T-helper 1 cell treated with Interleukin-12 subunit alpha and Interleukin-12 subunit beta and Interleukin-4 antibody, amounts not matched to agents 30 μg/mL and 1 μg/mL, for 36 hours (primary cell): ENCODE measurements around the gene SGCD.
"Not testable (repeated sequence)": the region's sequence is repeated elsewhere in the genome, so short reads cannot be mapped to it uniquely, and the experiment has no call there.

Experiments used
- H3K27ac Mint-ChIP-seq: one replicate; pipeline ENCODE4 v1.8.0; 2021; ENCODE audit warnings: mild to moderate bottlenecking, mixed read lengths
- H3K27me3 Mint-ChIP-seq: one replicate; pipeline ENCODE4 v1.8.0; 2021; ENCODE audit warnings: low read depth, mixed read lengths
- H3K36me3 Mint-ChIP-seq: one replicate; pipeline ENCODE4 v1.8.0; 2021; ENCODE audit warnings: low read depth, mixed read lengths
- H3K4me1 Mint-ChIP-seq: one replicate; pipeline ENCODE4 v1.8.0; 2021; ENCODE audit warnings: low read depth, mixed read lengths
- H3K4me3 Mint-ChIP-seq: one replicate; pipeline ENCODE4 v1.8.0; 2021; ENCODE audit warnings: mild to moderate bottlenecking, moderate library complexity, mixed read lengths
- H3K9me3 Mint-ChIP-seq: one replicate; pipeline ENCODE4 v1.8.0; 2021; ENCODE audit warnings: mixed read lengths

Gene SGCD

DNA sequence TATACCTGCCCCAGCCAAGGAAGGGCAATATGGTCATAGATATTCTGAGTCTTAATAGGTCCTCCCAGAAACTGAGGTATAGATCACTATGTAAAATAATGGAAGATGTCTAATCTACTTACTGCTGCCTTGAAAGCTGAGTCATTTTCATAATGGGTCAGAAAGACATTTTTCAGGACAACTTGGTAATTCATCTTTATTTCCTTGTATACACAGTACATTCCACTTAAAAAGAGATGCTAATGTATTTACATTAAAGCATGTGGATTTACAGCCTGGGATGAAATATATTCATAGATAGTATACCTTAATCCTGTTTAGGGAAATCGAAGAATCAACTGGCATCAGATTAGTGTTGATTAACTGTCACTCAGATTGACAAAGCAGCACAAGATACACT, 304.0 kb downstream of the SGCD start:
- Mint-ChIP-seq H3K9me3 (peaks cover 5% of the 10 kb centered on the region), H3K4me1 (no peaks in the 10 kb centered on the region), H3K27me3 (no peaks in the 10 kb centered on the region), H3K4me3 (no peak overlapping the region), H3K36me3 (no peaks in the 10 kb centered on the region), H3K27ac (no peak overlapping the region)

DNA sequence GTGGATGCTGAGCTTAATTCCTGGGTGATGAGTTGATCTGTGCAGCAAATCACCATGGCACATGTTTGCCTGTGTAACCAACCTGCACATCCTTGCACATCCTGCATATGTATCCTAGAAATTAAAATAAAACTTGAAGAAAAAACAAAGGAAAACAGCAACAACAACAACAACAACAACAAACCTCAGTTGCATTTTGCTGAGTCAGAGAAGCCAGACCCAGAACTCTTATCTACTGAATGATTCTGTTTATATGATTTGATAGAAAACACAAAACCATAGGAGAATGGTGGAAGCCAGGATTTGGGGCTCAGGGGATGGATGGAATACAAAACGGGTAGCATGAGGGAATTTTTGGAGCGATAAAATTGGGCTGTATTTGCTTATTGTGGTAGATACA, 307.3 kb downstream of the SGCD start:
- peaks cover 5% of the 10 kb centered on the region for H3K27me3 Mint-ChIP-seq
- peaks cover 7% of the 10 kb centered on the region for H3K9me3 Mint-ChIP-seq
- H3K4me3 Mint-ChIP-seq: no peak overlapping the region
- H3K4me1 Mint-ChIP-seq: no peaks in the 10 kb centered on the region
- H3K27ac Mint-ChIP-seq: no peak overlapping the region
- H3K36me3 Mint-ChIP-seq: no peaks in the 10 kb centered on the region

DNA sequence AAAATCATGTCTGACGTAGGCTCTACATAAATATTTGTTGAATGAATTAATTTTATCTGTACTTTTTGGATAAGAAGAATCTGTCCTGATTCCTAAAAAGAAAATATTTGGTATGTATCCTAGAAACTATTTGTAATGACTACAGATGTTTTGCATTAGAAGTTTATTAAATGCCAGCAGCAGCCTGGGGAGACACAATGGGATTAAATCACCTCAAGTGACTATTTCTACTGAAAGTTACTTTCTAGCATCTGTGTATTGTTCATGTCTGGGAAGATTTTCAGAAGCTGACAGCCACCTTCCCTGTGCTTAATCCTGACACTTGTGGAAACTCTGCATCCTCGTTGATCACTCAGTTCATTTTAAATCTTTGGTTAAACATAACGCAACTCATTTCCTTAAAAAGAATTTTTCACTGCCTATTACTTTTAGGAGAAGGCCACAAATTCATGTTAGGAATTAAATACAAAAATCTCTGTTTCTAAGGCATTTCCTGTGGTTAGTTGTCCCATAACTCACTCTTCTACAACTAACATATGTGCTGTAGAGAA, 313.8 kb downstream of the SGCD start:
- Mint-ChIP-seq H3K36me3 (no peaks in the 10 kb centered on the region), H3K4me1 (no peaks in the 10 kb centered on the region), H3K9me3 (peaks cover 3% of the 10 kb centered on the region), H3K4me3 (no peak overlapping the region), H3K27me3 (peaks cover 29% of the 10 kb centered on the region), H3K27ac (no peak overlapping the region)

DNA sequence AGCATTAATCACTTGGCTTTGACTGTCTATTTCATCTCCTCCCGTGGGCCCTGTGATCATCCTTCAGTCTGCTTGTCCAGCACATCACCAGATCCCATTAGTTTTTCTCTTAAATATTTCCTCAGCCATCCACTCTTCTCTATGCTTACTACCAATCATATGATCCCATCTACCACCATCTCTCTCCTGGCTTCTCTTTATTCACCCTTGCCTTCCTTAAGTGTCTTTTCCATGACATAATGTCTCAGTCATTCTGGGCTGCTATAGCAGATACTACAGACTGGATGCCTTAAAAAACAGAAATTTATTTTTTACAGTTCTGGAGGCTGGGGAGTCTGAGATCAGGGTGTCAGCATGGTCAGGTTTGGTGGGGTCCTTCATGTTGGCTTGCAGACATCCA, 314.7 kb downstream of the SGCD start:
- no peak overlapping the region for H3K4me3 Mint-ChIP-seq
- H3K36me3 Mint-ChIP-seq: no peaks in the 10 kb centered on the region
- H3K27ac Mint-ChIP-seq: no peak overlapping the region
- no peaks in the 10 kb centered on the region for H3K4me1 Mint-ChIP-seq
- H3K27me3 Mint-ChIP-seq: peaks cover 37% of the 10 kb centered on the region
- H3K9me3 Mint-ChIP-seq: peaks cover 3% of the 10 kb centered on the region

DNA sequence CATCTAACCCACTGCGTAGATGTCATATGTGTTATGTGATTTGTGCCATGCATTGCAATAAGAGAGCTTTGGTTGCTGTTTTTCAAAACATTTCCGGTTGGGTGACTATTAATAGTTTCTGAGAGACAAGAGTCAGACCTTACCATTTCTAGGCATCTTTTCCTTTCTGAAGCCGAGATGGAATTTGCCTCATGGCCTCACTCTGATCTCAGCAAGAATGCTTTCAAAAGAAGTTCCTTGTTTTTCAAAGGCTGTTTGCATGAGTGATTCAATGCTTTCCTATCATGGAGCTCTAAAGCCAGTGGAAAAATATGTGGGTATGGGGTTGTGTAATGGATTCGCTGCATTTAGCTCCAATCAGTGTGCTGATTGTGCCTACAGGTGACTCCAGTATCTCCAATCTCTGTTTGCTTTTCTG, 320.1 kb downstream of the SGCD start:
- no peak overlapping the region for H3K4me3 Mint-ChIP-seq

DNA sequence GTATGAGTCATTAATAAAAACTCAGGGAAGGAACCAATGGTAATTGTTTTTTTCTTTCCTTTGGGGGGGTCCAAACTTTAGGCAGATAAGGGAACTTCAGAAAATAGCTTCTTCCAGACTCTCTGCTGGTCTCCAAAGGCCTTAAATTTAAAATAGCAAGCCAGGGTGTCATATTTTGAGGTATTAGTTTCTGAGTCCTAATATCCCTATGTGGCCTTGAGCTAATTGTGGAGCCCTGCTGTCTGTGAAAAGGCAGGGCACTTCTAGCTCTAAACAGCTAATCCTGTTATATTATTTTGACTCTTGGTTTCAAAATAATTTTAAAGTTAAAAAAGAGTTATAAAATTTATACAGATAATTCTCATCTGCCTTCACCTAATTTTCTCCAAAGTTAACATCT, 327.5 kb downstream of the SGCD start:
- H3K27ac Mint-ChIP-seq: no peak overlapping the region
- H3K27me3 Mint-ChIP-seq: peaks cover 13% of the 10 kb centered on the region
- no peaks in the 10 kb centered on the region for H3K36me3 Mint-ChIP-seq
- peaks cover 2% of the 10 kb centered on the region for H3K4me1 Mint-ChIP-seq
- no peaks in the 10 kb centered on the region for H3K9me3 Mint-ChIP-seq
- H3K4me3 Mint-ChIP-seq: no peak overlapping the region

More for the DNA sequence above, 320.1 kb downstream of the SGCD start:
- H3K4me1 Mint-ChIP-seq: no peaks in the 10 kb centered on the region
- no peak overlapping the region for H3K27ac Mint-ChIP-seq
- H3K9me3 Mint-ChIP-seq: no peaks in the 10 kb centered on the region
- no peaks in the 10 kb centered on the region for H3K36me3 Mint-ChIP-seq
- H3K27me3 Mint-ChIP-seq: peaks cover 35% of the 10 kb centered on the region

DNA sequence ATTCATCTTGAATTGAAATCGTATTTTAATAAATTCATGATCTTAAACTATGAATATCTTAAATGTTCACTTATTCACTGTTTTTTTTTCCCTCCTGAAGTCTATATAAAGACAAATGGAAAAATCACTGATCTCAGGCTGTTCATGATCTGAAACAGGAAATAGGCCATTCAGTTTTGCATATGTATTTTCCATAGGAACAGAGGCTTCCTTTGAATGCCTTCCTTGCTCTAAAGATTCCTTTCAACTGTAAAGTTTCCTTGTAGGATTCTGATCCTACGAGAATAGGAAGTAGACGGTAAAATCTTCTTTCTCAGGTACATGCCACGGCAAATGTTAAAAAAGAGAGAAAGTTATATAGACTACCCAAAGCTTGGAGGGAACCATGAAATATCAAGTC, 328.8 kb downstream of the SGCD start:
- Mint-ChIP-seq H3K36me3 (no peaks in the 10 kb centered on the region), H3K4me3 (no peak overlapping the region), H3K27ac (no peak overlapping the region), H3K27me3 (peaks cover 13% of the 10 kb centered on the region), H3K4me1 (peaks cover 2% of the 10 kb centered on the region), H3K9me3 (no peaks in the 10 kb centered on the region)

DNA sequence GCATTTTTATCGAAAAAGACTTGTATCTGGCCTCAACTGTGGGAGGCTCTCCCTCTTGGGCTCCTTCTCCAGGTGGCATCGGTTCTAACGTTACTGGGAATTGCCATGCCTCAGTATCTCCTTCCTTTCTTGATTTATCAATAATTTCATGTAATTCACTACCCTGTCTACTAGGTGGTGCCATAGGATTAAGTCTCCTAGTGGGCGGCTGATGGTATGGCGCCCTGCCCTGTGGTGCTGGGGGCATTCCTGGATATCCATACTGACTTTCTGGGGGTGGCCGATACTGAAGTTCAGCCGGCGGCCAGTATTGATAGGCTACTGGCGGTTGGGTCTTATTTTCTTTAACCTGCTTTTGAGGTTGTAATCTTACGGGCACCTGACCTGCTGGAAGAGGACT, 337.9 kb downstream of the SGCD start:
- not testable (repeated sequence) for H3K4me1 Mint-ChIP-seq, H3K36me3 Mint-ChIP-seq, H3K4me3 Mint-ChIP-seq, H3K9me3 Mint-ChIP-seq, H3K27me3 Mint-ChIP-seq, H3K27ac Mint-ChIP-seq

DNA sequence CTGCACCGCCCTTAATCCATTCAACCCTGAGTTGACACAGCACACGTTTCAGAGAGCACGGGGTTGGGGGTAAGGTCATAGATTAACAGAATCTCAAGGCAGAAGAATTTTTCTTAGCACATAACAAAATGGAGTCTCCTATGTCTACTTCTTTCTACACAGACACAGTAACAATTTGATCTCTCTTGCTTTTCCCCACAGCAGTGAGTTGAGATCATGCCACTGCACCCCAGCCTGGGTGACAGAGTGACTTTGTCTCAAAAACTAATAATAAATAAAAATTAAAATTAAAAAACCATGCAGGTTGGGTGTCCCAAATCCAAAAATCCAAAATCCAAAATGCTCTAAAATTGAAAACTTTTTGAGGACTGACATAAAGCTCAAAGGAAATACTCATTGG, 339.7 kb downstream of the SGCD start:
- not testable (repeated sequence) for H3K36me3 Mint-ChIP-seq, H3K4me1 Mint-ChIP-seq, H3K27me3 Mint-ChIP-seq, H3K27ac Mint-ChIP-seq, H3K9me3 Mint-ChIP-seq, H3K4me3 Mint-ChIP-seq

DNA sequence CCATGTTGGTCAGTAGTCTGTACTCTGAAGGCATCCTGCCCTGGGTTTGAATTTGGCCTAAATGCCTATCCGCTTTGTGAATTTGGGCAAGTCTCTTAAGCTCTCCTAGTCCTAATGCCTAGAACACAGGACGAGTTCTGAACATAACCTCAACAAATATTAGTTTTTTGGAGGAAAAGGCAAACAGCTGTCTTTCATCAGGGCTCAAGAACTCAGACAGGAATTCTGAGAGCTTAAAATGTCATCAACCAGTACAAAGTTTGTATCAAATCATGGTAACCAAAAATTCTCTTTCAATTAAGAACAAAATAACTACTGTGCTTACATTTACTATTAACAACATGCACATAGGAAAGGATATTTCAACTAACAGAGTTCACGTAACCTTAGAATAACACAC, 340.7 kb downstream of the SGCD start:
- Mint-ChIP-seq H3K36me3 (no peaks in the 10 kb centered on the region), H3K4me1 (no peaks in the 10 kb centered on the region), H3K27ac (no peak overlapping the region), H3K9me3 (no peaks in the 10 kb centered on the region), H3K4me3 (no peak overlapping the region), H3K27me3 (peaks cover 5% of the 10 kb centered on the region)

DNA sequence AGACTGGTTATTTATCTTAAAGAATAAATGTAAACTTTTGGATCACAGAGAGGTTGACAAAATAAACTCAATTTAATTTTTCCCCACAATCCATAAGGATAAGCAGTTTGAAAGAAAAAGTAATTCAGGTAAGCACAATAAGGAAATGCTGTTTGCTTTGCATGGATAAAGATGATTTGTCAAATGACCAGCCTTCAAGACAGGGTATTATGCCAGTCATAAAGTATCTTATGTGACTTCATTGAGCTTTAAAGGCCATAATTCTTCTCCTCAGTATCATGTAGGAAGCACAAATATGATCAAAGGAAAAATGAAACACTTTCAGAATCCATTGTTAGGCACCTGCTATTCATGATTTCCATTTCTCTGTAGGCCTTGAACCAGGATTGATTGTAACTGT, 342.5 kb downstream of the SGCD start:
- no peaks in the 10 kb centered on the region for H3K4me1 Mint-ChIP-seq
- H3K27ac Mint-ChIP-seq: no peak overlapping the region
- H3K9me3 Mint-ChIP-seq: no peaks in the 10 kb centered on the region
- H3K27me3 Mint-ChIP-seq: peaks cover 12% of the 10 kb centered on the region
- no peaks in the 10 kb centered on the region for H3K36me3 Mint-ChIP-seq
- no peak overlapping the region for H3K4me3 Mint-ChIP-seq

DNA sequence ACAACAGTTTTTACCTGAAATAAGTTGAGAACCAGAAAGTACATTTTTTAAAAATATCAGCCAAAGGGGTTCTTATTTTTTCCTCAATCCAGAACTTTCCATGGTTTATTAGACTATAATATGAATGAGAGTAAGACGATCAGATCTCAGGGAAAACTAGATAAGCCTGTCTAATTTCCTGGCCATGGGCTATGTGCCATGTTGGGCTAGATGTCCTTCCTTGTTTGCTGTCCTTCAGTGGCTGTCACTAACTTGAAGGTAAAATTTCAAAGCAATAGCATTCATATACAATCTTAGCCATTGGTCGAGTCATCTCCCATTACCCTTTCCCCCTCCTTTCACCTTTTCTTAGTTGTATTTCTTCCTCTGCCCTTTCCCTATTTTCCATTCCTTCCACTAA, 343.7 kb downstream of the SGCD start:
- Mint-ChIP-seq H3K9me3 (no peaks in the 10 kb centered on the region), H3K27ac (no peak overlapping the region), H3K36me3 (no peaks in the 10 kb centered on the region), H3K27me3 (peaks cover 14% of the 10 kb centered on the region), H3K4me1 (no peaks in the 10 kb centered on the region), H3K4me3 (no peak overlapping the region)

DNA sequence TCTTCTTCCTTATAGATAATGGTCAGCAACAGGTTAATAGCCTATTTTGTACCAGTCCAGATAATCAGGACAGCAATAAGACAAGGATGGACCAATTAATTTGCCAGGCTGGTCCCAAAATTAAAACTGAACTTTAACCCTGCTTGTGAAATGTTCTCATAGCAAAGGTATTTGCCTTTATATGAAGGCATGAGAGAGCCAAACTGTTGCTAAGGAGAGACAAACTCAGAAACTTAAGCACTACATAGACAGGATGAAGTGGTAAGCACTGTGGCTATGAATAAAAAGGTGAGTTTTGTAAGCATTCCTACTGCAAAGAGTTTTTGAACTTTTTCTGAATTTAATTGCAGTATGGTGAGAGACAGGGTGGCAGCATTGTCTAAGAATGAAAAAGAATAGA, 348.4 kb downstream of the SGCD start:
- Mint-ChIP-seq H3K36me3 (no peaks in the 10 kb centered on the region), H3K4me1 (no peaks in the 10 kb centered on the region), H3K4me3 (no peak overlapping the region), H3K9me3 (no peaks in the 10 kb centered on the region), H3K27me3 (peaks cover 27% of the 10 kb centered on the region), H3K27ac (no peak overlapping the region)

DNA sequence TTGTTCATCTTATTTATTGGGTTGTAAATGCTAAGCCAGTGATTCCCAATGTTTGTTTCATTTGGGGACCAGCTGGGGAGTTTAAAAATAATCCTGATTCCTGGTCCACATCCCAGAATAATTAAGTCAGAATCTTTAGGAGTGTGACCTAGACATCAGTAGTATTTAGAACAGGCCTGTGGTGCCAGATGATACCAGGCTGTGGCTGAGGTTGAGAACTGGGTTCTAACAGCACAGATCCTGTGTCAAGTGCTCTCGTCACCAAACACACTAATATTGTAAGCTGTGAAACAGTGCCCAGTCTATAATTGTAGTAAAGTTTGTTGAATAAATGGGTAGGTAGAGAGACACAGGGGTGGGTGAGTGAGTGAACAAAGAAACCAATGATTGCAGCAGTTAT, 351.0 kb downstream of the SGCD start:
- H3K27me3 Mint-ChIP-seq: peaks cover 43% of the 10 kb centered on the region
- no peaks in the 10 kb centered on the region for H3K4me1 Mint-ChIP-seq
- H3K4me3 Mint-ChIP-seq: no peak overlapping the region
- H3K9me3 Mint-ChIP-seq: peaks cover 3% of the 10 kb centered on the region
- H3K27ac Mint-ChIP-seq: no peak overlapping the region
- H3K36me3 Mint-ChIP-seq: no peaks in the 10 kb centered on the region

DNA sequence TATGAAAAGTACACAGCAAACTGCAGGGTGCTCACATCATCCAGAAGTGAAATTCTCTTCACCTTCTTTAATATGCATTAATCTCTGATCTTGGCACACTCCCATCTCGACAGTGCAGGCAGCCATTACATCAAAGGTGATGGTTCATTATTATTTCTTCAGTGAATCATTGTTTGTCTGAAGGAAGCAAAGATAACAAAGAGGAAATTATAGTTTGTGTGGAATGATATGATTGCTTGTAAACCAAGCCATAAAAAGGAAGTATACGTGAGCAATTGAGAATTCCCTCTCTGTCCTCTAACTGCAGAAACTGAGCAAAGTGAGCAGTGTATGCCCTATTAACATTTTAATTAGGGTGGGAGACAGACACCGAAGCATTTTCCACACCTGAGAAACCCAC, 351.5 kb downstream of the SGCD start:
- H3K36me3 Mint-ChIP-seq: no peaks in the 10 kb centered on the region
- peaks cover 3% of the 10 kb centered on the region for H3K9me3 Mint-ChIP-seq
- H3K4me3 Mint-ChIP-seq: no peak overlapping the region
- H3K4me1 Mint-ChIP-seq: peaks cover 1% of the 10 kb centered on the region
- no peak overlapping the region for H3K27ac Mint-ChIP-seq
- peaks cover 47% of the 10 kb centered on the region for H3K27me3 Mint-ChIP-seq

DNA sequence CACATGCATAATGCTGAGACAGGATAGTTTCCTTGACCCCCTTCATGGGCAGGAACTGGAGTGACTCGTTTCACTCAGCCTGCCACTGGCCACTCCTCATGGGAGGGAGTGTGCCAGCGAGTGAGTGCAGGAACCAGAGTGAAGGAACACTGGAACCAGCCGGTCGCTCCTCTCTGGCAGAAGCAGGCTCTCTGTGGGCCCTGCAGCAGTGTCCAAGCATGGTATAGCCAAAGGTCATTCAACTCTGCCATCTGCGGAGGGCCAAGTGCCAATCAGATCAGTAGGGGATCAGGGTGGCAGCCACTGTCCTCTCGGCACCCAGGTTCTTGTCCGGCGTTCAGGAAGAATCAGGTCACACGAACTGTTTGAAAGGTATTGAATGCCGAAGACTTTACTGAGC, 353.9 kb downstream of the SGCD start:
- peaks cover 56% of the 10 kb centered on the region for H3K27me3 Mint-ChIP-seq
- no peak overlapping the region for H3K4me3 Mint-ChIP-seq

More for the DNA sequence above, 353.9 kb downstream of the SGCD start:
- Mint-ChIP-seq H3K27ac (no peak overlapping the region), H3K4me1 (peaks cover 1% of the 10 kb centered on the region), H3K36me3 (no peaks in the 10 kb centered on the region), H3K9me3 (peaks cover 3% of the 10 kb centered on the region)
